HL-60/S4 treated with phorbol 12-myristate 13-acetate at 8.2 ng/mL for 4 days and 3 days (cell line): ENCODE measurements around the gene TMEM63B.
"Not testable (repeated sequence)": the region's sequence is repeated elsewhere in the genome, so short reads cannot be mapped to it uniquely, and the experiment has no call there.

ENCODE experiments used
- in situ Hi-C: fragments of 300-500 bp; cut with MboI; formaldehyde crosslinking; loops from 2 replicates; pipeline ENCODE4 v1.15.0; 2022; ENCODE audit warnings: low sequenced_read_pairs

Gene TMEM63B

GRCh38 chr6:44127186-44128019, at the start of gene TMEM63B, which contains the start of gene MRPL14:
TMEM63B (plus strand) TSS chr6:44127554; CDS start chr6:44134585, 7,031 bp downstream.
MRPL14 (minus strand) TSS chr6:44127452; CDS start chr6:44116611, 10,841 bp downstream.
- in situ Hi-C loops: no loop called here

- in situ Hi-C loops: loop anchor here (10.0 kb wide), 1 partner anchor 304 kb away; the partner anchor contains the start of gene VEGFA
Measured at GRCh38 chr6:44078219-44078826, 49.0 kb upstream of the TMEM63B start.

DNA sequence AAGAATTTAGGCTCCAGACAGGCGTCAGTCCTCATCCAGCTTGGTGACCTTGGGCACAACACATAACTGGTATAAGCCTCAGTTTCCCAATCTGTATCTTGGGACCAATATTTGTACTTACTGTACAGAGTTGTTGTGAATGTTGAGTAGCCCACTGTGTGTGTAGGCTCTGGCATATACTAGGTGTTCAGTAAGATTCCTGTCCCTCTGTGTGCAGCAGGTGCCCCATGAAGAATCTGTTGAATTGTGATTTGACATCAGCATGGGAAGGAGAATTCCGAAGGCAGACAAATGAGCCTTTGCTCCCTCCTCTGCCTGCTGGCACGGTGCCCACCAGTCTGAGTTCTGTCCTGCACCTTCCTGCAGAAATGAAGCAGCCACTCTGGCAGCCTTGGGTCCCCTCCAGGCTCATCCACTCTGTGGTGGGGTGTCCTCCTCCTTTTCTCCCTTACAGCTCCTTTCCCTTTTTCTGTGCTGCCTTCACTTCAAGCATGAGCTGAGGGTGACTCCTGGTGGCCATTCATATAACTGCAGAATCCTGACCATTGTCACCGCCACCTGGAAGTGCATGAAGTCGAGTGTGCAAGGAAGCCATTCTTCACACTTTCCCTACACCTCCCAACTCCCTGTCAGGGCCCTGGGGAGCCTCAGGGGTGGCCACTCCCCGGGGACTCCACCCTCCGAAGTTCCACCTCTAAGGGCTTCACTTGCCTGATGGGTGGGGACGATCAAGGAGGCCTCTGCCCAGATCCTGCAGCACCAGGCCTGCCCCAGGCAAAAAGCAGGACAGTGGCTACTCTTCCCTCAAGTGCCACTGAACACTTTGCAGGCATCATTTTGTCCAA, 48.3 kb upstream of the TMEM63B start:
- in situ Hi-C loops: loop anchor here (10.0 kb wide), 1 partner anchor 304 kb away; the partner anchor contains the start of gene VEGFA

GRCh38 chr6:44079672-44080071, 47.7 kb upstream of the TMEM63B start:
- in situ Hi-C loops: loop anchor here (10.0 kb wide), 1 partner anchor 305 kb away; the partner anchor contains the start of gene VEGFA

- in situ Hi-C loops: no loop called here
Measured at GRCh38 chr6:44080561-44081521, 46.5 kb upstream of the TMEM63B start.

- in situ Hi-C loops: no loop called here
Measured at GRCh38 chr6:44081753-44082152, 45.6 kb upstream of the TMEM63B start.

GRCh38 chr6:44082872-44083321, 44.5 kb upstream of the TMEM63B start:
- in situ Hi-C loops: no loop called here

GRCh38 chr6:44084231-44085014, 42.9 kb upstream of the TMEM63B start:
- in situ Hi-C loops: no loop called here

- in situ Hi-C loops: no loop called here
Measured at GRCh38 chr6:44085219-44085618, 42.1 kb upstream of the TMEM63B start.

DNA sequence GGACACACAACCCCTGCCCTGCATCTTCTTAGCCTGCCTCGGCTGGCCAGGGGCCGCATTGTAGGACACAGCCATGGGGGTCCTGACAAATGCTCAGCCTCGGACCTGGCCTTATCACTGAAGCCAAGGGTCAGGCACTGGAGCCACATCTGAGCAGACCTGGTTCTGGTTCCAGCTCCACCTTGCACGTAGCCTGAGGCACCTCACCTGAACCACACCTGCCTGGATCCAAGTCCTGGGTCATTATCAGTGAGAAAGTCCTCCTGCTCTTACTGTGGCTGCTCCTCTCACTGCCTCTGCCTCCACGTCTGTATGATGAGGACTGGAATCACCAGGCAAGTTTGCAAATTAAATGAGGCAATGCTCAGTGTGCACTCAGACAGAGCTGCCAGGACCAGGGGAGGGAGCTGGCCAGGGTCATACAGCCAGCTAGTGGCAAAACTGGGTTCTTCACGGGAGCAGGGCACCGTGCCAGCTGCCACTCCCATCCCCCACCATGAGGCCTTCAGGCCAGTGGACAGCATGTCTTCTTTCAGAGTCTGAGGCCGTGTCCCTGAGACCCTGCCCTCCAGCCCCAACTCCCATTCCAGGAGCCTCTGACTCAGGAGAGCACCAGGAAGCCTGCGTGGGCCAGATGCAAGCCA, 40.3 kb upstream of the TMEM63B start:
- in situ Hi-C loops: no loop called here

DNA sequence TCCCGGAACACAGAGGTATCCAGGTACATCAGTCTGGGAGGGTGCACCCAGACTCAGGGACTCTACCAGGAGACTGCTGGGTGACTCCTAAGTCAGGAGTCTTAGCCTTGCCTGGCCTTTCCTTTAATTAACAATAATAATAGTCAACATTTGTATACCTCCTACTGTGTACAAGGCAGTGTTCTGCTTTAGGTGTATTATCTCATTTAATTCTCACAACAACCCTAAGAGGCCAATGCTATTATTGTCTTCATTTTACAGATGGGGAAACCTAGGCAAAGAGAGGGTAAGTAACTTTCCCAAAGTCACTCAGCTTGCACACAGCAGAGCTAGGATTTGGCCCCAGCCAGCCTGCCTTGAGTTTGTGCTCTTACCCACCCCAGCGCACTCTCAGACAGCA, 39.7 kb upstream of the TMEM63B start:
- in situ Hi-C loops: no loop called here

DNA sequence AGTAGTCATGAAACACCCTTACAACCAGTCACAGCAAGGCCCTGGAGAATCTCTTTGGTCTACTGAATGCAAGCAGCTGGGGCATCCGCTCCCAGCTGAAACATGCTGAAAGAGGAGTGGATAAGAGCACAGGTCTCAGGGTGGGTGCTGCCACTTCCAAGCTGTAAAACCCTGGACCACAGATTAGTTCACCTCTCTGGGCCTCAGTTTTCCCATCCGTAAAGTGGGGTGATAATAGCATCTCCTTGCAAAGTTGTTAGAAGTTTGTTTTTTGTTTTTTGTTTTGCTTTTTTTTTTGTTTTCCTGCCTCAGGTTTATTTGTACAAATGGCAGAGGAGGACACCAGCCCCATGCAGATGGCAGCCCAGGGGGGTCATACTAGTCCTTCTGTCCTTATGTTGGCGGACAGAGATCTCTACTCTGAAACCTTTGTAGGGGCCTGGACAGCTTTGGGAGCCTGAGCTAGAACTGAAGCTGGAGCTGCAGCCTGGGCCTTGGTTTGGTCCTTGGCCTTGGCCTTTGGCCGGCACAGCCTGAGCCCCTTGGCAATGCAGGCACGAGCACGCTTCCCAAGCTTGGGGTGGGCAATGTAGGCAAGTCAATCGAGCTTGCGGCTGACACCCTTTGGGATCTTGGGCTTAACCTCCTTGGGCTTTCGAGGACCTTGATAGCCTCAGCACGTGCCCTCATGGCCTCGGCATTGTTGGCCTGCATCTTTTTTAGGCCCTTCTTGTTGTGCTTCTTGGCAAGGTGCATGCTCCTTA, 38.3 kb upstream of the TMEM63B start:
- in situ Hi-C loops: no loop called here

- in situ Hi-C loops: no loop called here
Measured at GRCh38 chr6:44090465-44090864, 36.9 kb upstream of the TMEM63B start.

- in situ Hi-C loops: not testable (repeated sequence)
Measured at GRCh38 chr6:44091356-44091755, 36.0 kb upstream of the TMEM63B start.

GRCh38 chr6:44091981-44092884, 35.1 kb upstream of the TMEM63B start:
- in situ Hi-C loops: no loop called here

DNA sequence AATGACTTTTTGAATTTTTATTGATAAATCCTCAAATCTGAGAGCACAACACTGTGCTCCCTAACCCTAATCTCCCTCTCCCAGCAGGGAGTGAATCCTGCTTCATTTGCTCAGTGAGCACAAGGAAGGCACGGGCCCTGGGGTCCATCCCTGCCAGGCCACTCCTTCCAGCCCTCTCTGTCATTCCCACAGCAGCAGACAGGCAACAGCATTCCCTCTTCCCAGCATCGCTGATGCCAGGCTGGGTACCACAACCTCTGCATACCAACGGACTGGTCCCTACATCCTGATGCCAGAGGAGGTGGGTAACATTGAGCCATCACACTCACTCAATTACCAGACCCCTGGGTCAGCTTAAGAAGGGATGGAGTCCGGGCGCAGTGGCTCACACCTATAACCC, 34.3 kb upstream of the TMEM63B start:
- in situ Hi-C loops: no loop called here
